Coronary artery (tissue), 2 donors: ENCODE measurements around the gene DSCAM.

ENCODE experiments used
- DNase-seq: peaks from one replicate; pipeline ENCODE4 v3.0.0-alpha.2; 2017; ENCODE audit warnings: low spot score
- H3K27ac ChIP-seq, 2 donors: fragments of 200-600 bp; sonication (generic); one replicate each; pipeline ENCODE4 v1.5.1; 2016 to 2019
- H3K4me3 ChIP-seq: fragments of 200-600 bp; sonication (generic); 2 replicates; pipeline ENCODE4 v1.5.1; 2016; ENCODE audit warnings: mild to moderate bottlenecking, moderate library complexity
- TF ChIP-seq, protein P1 (sequence below): fragments of 200-600 bp; sonication (generic); IDR thresholded peaks from one replicate; pipeline ENCODE4 v1.5.1; 2019; ENCODE audit warnings: antibody characterized with exemption

Gene DSCAM

GRCh38 chr21:40606341-40606740 is 240.6 kb downstream of the DSCAM start:
- DNase-seq, result no peak
- TF ChIP-seq, protein P1, sequence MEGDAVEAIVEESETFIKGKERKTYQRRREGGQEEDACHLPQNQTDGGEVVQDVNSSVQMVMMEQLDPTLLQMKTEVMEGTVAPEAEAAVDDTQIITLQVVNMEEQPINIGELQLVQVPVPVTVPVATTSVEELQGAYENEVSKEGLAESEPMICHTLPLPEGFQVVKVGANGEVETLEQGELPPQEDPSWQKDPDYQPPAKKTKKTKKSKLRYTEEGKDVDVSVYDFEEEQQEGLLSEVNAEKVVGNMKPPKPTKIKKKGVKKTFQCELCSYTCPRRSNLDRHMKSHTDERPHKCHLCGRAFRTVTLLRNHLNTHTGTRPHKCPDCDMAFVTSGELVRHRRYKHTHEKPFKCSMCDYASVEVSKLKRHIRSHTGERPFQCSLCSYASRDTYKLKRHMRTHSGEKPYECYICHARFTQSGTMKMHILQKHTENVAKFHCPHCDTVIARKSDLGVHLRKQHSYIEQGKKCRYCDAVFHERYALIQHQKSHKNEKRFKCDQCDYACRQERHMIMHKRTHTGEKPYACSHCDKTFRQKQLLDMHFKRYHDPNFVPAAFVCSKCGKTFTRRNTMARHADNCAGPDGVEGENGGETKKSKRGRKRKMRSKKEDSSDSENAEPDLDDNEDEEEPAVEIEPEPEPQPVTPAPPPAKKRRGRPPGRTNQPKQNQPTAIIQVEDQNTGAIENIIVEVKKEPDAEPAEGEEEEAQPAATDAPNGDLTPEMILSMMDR, result no peak
- no peak overlapping the region for H3K4me3 ChIP-seq
- no peak overlapping the region for H3K27ac ChIP-seq

- Histone ChIP-seq H3K27ac (no peak overlapping the region), H3K4me3 (no peak overlapping the region)
- DNase-seq, result no peak
- TF ChIP-seq, protein P1, result no peak
These were observed 241.9 kb downstream of the DSCAM start for GRCh38 chr21:40605094-40605493.

- TF ChIP-seq, protein P1, result no peak
- DNase-seq, result no peak
- Histone ChIP-seq H3K27ac (no peak overlapping the region), H3K4me3 (no peak overlapping the region)
These were observed 243.2 kb downstream of the DSCAM start for GRCh38 chr21:40603774-40604173.

- no peak for DNase-seq
These were observed 244.9 kb downstream of the DSCAM start for GRCh38 chr21:40602080-40602479.

GRCh38 chr21:40595806-40596205 is 251.2 kb downstream of the DSCAM start:
- Histone ChIP-seq H3K4me3 (no peak overlapping the region), H3K27ac (no peak overlapping the region)
- DNase-seq, result no peak
- TF ChIP-seq, protein P1, result no peak

More at GRCh38 chr21:40602080-40602479, 244.9 kb downstream of the DSCAM start:
- H3K27ac ChIP-seq, result no peak overlapping the region
- TF ChIP-seq, protein P1, result no peak
- no peak overlapping the region for H3K4me3 ChIP-seq

DNA sequence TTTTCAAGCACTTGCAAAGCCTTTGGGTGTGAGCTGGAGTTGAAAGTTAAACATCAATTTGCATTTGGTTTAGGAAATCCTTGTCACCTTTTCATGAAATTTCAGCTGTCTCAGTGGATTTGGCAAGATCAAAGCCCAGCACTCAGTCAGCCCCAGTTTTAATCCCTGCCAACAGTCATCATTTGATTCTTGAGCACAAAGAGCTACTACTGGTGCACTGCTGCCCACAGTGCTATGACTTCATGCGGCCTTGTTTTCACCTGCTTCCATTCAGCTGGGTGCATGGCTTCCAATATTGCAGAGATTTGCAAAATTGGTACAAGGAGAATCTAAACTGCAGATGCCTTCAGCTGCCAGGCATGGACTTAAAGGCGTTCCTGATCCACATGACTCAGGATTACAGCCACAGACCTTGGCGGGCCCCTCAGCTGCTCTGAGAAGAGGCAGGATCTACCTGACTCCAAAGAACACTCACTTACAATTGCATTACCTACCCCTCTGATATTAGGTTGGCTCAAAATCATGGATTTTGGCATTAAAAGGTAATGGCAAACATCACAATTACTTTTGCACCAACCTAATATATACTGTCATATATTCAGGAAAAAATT is 259.1 kb downstream of the DSCAM start:
- no peak overlapping the region for H3K4me3 ChIP-seq
- DNase-seq, result no peak
- TF ChIP-seq, protein P1, result no peak
- no peak overlapping the region for H3K27ac ChIP-seq

DNA sequence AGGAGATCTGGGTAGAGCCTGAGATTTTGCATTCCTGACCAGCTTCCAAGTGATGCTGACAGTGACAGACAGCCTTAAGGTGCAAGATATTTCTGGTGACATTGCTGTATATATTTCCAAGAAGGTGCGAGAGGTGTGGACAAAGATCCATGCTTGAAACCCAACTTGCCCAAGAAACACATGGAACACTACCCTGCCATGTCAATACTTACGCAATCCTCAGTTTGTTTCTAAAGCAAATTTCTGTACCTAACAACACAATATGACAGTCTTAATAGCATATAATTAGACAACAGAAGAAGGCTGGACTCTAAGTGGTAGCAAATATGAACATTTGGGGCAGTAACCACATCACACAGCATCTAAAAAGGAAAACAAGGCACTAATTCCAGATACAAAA is 260.4 kb downstream of the DSCAM start:
- no peak for DNase-seq
- TF ChIP-seq, protein P1, result no peak
- Histone ChIP-seq H3K27ac (no peak overlapping the region), H3K4me3 (no peak overlapping the region)
